Stomach (tissue), 9 donors: ENCODE data around the gene RFX4. TPM values are rescaled to one million over a fixed set of nuclear protein-coding genes. Genes with fewer than 3 reads are reported as not detected.
A peak's percentile ranks its signal among the peaks of the same experiment; 100 is the strongest.

Experiments
- DNase-seq, 2 donors: peaks; one replicate each; pipeline versions ENCODE4 v3.0.0 to v3.0.0-alpha.2; 2013 to 2019
- H3K27ac ChIP-seq, 5 donors: fragments of 200-600 bp in 4 of 5; sonication (generic) in 4 of 5; one replicate each; pipeline ENCODE4 v1.5.1; 2013 to 2019; ENCODE audit warnings: mild to moderate bottlenecking in 1 of 5, moderate library complexity in 1 of 5
- H3K27me3 ChIP-seq, 3 donors: fragments of 200-600 bp; sonication (generic); one replicate each; pipeline ENCODE4 v1.5.1; 2017 to 2019; ENCODE audit warnings: mixed run types in 1 of 3
- H3K36me3 ChIP-seq, 4 donors: fragments of 200-600 bp; sonication (generic); 1 replicate in 3 of 4; 2 replicates in 1 of 4; pipeline ENCODE4 v1.5.1; 2016 to 2019
- H3K4me1 ChIP-seq, 4 donors: fragments of 200-600 bp; sonication (generic); one replicate each; pipeline ENCODE4 v1.5.1; 2016 to 2019
- H3K4me3 ChIP-seq, 4 donors: fragments of 200-600 bp; sonication (generic) in 3 of 4; one replicate each; pipeline ENCODE4 v1.5.1; 2016 to 2019; ENCODE audit warnings: mild to moderate bottlenecking in 1 of 4
- H3K9me3 ChIP-seq, 4 donors: fragments of 200-600 bp; sonication (generic); one replicate each; pipeline ENCODE4 v1.5.1; 2016 to 2019
- EP300 ChIP-seq: sonication (generic); formaldehyde crosslinking; IDR thresholded peaks from one replicate; pipeline ENCODE4 v1.6.1; 2017; ENCODE audit warnings: antibody characterized with exemption
- POLR2A ChIP-seq, 4 donors: fragments of 450-650 bp; IDR thresholded peaks; one replicate each; pipeline ENCODE4 v1.6.1; 2016; ENCODE audit warnings: antibody characterized with exemption in 4 of 4, control low read depth in 2 of 4, mild to moderate bottlenecking in 1 of 4, moderate library complexity in 1 of 4
- POLR2AphosphoS5 ChIP-seq, 3 donors: sonication (generic); formaldehyde crosslinking; IDR thresholded peaks; one replicate each; pipeline ENCODE4 v1.6.1; 2016; ENCODE audit warnings: antibody characterized with exemption in 3 of 3
- WGBS, 5 donors: extraction: QIAGEN DNeasy Blood & Tissue Kit in 3 of 5; methylation state at CpG; one replicate each; pipeline versions ENCODE4 v1.1.5 to v1.1.7; 2013 to 2018; 5-methylcytosine and 5-hydroxymethylcytosine counted together
- intact Hi-C: fragments of 100-400 bp; cut with DNase I; formaldehyde crosslinking; loops from one replicate; pipeline ENCODE4 v1.15.1; 2023; ENCODE audit warnings: low total_unique reads
- polyA plus RNA-seq, 3 donors: library from polyadenylated mRNA; stranded (reverse); fragments of 200-250 nt; gene quantifications; one replicate each; pipeline ENCODE4 v1.2.3, GENCODE V29; 2013
- total RNA-seq, 5 donors: library from RNA; depleted of rRNA; stranded (reverse); fragments of >200 nt; gene quantifications; one replicate each; pipeline versions ENCODE4 v1.1.0 to v1.2.3, GENCODE V29; 2014 to 2016
- TF ChIP-seq, protein P1 (sequence below), 7 experiments: fragments of 450-650 bp in 4 of 7; fragments of 200-600 bp in 3 of 7; sonication (generic) in 3 of 7; IDR thresholded peaks; one replicate each; pipeline ENCODE4 v1.5.1; 2016 to 2019; ENCODE audit warnings: antibody characterized with exemption in 7 of 7, control low read depth in 2 of 7, mild to moderate bottlenecking in 1 of 7
- donor health status: healthy with polysubstance abuse.
- donor health status: Bipolar disorder and iron deficiency.
- donor health status: healthy.

The RFX4 gene
- total and polyA plus RNA-seq, 8 donors = not detected

DNA sequence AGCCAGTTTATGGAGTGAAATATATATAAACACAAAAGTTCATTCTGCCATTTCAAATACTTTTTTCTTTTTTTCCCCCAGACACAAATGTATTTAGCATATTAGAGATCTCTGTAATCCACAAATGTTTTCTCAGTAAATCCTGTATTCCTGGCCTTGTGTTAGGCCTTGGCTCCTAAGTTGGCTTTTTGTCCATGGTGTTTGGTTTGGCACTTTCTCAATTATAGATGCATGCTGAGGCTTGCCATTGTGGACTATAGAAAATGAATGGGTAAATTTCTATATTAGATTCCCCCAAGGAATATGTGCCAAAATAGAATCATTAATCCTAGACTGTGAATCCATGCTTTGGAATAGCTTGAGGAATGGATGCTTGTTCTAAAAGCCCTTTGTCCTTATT lies 208.7 kb downstream of the RFX4 start:
- no peak for DNase-seq

DNA sequence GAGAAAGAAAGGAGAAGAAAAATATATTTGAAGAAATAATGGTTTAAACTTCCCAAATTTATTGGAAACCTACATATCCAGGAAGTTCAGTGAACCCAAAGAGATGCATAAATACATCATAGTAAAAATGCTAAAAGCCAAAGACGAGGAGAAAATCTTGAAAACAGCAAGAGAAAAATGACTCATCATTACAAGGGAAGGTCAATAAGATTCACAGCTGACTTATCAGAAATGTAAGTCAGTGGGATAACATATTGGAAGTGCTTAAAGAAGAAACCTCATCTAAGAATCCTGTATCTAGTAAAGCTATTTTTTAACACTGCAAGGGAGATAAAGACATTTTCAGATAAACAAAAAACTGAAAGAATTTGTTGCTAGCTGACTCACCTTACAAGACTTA lies 211.6 kb downstream of the RFX4 start:
- WGBS, 5 donors = 79 to 95% (median 90%) methylated on average over 1 of the region's 1 CpG

More for the DNA sequence above, 208.7 kb downstream of the RFX4 start:
- peaks cover 0 to 14% (median 4%) of the 10 kb centered on the region in 4 donors for H3K4me1 ChIP-seq
- no peak overlapping the region for H3K27ac ChIP-seq
- intact Hi-C loops = no loop called here
- H3K4me3 ChIP-seq = no peak overlapping the region
- TF ChIP-seq POLR2A (IDR thresholded peaks at IDR 0.05) = no peak
- TF ChIP-seq, protein P1, sequence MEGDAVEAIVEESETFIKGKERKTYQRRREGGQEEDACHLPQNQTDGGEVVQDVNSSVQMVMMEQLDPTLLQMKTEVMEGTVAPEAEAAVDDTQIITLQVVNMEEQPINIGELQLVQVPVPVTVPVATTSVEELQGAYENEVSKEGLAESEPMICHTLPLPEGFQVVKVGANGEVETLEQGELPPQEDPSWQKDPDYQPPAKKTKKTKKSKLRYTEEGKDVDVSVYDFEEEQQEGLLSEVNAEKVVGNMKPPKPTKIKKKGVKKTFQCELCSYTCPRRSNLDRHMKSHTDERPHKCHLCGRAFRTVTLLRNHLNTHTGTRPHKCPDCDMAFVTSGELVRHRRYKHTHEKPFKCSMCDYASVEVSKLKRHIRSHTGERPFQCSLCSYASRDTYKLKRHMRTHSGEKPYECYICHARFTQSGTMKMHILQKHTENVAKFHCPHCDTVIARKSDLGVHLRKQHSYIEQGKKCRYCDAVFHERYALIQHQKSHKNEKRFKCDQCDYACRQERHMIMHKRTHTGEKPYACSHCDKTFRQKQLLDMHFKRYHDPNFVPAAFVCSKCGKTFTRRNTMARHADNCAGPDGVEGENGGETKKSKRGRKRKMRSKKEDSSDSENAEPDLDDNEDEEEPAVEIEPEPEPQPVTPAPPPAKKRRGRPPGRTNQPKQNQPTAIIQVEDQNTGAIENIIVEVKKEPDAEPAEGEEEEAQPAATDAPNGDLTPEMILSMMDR (IDR thresholded peaks at IDR 0.05) = no peak
- TF ChIP-seq POLR2AphosphoS5 (IDR thresholded peaks at IDR 0.05) = no peak
- TF ChIP-seq EP300 = no peak
- H3K36me3 ChIP-seq = peaks cover 4 to 26% (median 23%) of the 10 kb centered on the region in 4 donors
- H3K9me3 ChIP-seq = no peaks in the 10 kb centered on the region
- H3K27me3 ChIP-seq = no peaks in the 10 kb centered on the region

DNA sequence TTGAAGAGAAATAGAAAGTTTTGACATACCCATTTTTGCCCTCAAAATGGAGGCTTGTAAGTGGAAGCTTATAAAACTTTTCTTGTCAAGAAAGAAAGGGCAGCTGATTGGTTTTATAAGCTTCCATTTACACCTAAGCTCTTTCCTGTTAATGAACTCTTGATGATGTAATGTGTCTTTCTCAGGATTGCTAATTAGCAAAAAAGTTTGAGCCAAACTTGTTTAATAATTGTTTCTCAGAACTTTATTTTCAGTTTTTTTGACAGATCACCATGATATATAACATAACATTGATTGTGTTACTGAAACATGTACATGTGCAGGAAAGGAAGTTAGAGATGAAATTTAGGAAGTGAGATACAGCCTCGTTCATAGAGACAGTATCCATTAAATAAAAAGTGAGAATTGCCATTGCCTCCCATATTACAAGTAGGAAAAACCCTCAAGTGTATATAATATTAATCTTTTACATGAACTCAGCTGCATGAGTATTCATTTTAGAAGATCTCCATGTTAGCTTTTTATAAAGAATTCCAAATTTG lies 218.4 kb downstream of the RFX4 start:
- H3K36me3 ChIP-seq = peaks cover 0 to 18% (median 15%) of the 10 kb centered on the region in 4 donors
- H3K27me3 ChIP-seq = no peaks in the 10 kb centered on the region
- no peak for DNase-seq
- H3K9me3 ChIP-seq = no peaks in the 10 kb centered on the region
- intact Hi-C loops = no loop called here
- TF ChIP-seq EP300 (no peak), POLR2AphosphoS5 (IDR thresholded peaks at IDR 0.05) (no peak), POLR2A (IDR thresholded peaks at IDR 0.05) (no peak)
- TF ChIP-seq, protein P1 (IDR thresholded peaks at IDR 0.05) = no peak
- no peak overlapping the region for H3K27ac ChIP-seq
- H3K4me3 ChIP-seq = no peak overlapping the region
- no peaks in the 10 kb centered on the region for H3K4me1 ChIP-seq
- WGBS, 5 donors = 47 to 76% (median 50%) methylated on average over 1 of the region's 1 CpG

More for the DNA sequence above, 211.6 kb downstream of the RFX4 start:
- H3K9me3 ChIP-seq = no peaks in the 10 kb centered on the region
- no peak overlapping the region for H3K27ac ChIP-seq
- H3K36me3 ChIP-seq = peaks cover 4 to 17% (median 15%) of the 10 kb centered on the region in 4 donors
- intact Hi-C loops = no loop called here
- no peak for DNase-seq
- peaks cover 0 to 14% (median 4%) of the 10 kb centered on the region in 4 donors for H3K4me1 ChIP-seq
- H3K4me3 ChIP-seq = no peak overlapping the region
- TF ChIP-seq POLR2A (IDR thresholded peaks at IDR 0.05) (no peak), EP300 (no peak), POLR2AphosphoS5 (IDR thresholded peaks at IDR 0.05) (no peak)
- TF ChIP-seq, protein P1 (IDR thresholded peaks at IDR 0.05) = no peak
- H3K27me3 ChIP-seq = no peaks in the 10 kb centered on the region

DNA sequence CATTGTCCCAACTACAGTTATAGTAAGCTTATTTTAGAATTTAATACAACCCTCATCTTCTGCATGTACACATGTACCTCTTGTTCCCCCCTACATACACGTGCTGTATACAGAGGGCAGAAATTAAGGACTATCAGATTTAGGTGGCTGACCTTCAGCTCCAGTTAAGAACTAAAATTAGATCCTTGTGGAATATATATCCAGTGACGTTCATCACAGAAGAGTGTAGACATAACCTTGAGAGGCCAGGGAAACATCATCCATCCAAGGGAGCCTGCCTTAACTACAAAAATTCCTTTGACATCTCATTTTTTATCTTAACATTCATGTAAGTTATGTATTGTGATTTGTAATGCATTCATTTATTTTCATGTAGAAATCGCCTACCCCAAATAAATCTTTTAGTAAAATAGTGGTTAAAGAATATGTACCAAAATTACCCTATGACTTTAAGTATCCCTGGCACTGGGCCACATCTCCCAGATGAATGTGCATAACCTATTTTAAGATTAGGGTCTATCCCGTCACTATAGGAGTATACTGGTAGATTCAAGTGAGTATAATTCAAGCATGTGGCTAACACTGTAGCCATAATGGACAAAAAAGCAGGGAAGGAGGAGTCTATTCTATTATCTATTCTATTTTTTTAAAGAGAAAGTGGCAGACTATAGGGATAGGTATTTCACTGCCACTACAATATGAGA lies 219.2 kb downstream of the RFX4 start:
- DNase-seq = peak in 1 of 2 donors; percentile 21
- Histone ChIP-seq H3K36me3 (peaks cover 0 to 23% (median 21%) of the 10 kb centered on the region in 4 donors), H3K4me3 (no peak overlapping the region), H3K27ac (no peak overlapping the region), H3K9me3 (no peaks in the 10 kb centered on the region), H3K4me1 (no peaks in the 10 kb centered on the region), H3K27me3 (no peaks in the 10 kb centered on the region)
- intact Hi-C loops = no loop called here
- 68 to 79% (median 77%) methylated on average over 4 of the region's 4 CpGs for WGBS, 5 donors
- TF ChIP-seq, protein P1 (IDR thresholded peaks at IDR 0.05) = no peak
- TF ChIP-seq EP300 = no peak
- no peak for TF ChIP-seq POLR2A (IDR thresholded peaks at IDR 0.05)
